ENCODE measurements around the gene GEMIN7. TPM values are rescaled to one million over a fixed set of nuclear protein-coding genes. Genes with fewer than 3 reads are reported as not detected.

Gene GEMIN7
- total and polyA plus RNA-seq, 2 donors (not counting 1 experiment from before 2014, with no cell fraction given), result 15.7 to 18.0 TPM

DNA sequence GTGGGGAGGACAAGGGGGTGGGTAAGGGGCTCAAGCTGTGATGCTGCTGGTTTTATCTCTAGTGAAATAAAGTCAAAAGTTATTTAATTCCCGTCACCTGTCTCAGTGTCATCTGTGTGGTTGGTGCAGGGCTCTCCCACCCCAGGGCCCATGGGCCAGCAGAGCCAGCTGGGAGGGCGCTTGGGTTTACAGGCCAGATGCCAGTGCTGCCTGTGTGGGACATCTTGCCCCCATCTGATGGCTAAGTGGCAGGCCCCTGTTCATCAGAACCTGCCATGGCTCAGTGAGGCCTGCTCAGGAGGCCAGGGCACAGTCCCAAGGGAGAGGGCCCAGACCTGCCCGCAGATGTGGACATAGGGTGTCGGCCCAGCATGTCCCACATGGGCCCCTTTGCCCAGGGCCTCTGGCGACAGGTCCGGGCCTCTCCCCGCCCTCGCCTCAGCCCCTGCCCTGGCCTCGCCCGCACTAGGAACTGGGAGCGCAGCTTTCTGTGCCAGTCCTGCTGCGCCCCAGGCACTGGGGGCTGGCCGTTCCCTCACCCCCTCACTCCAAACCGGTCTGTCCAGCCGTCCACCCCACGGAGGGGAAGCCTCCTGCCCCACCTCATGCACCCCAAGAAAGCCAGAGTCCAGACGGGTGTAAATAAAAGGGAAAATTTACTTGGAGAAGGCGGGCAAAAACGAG, 8.1 kb upstream of the GEMIN7 start:
- Histone ChIP-seq H3K4me3 (replicated peaks in 1 of 4; ENCODE audit: control extremely low read depth in 1 of 4, insufficient read depth in 1 of 4, low read depth in 3 of 4, low read length in 4 of 4) (no peak overlapping the region), H2AFZ (ENCODE audit: low read length) (no peak overlapping the region), H3K79me2 (ENCODE audit: control insufficient read depth, insufficient read depth, low read length) (no peaks in the 10 kb centered on the region), H3K9ac (ENCODE audit: insufficient read depth, low read length) (no peak overlapping the region), H3K27me3 (ENCODE audit: control insufficient read depth, insufficient read depth, low read length) (no peaks in the 10 kb centered on the region), H4K20me1 (ENCODE audit: control insufficient read depth, extremely low read depth, insufficient read depth, low read length) (no peaks in the 10 kb centered on the region), H3K4me2 (ENCODE audit: extremely low read depth, insufficient read depth, low read length) (no peak overlapping the region), H3K36me3 (ENCODE audit: control insufficient read depth, insufficient read depth, low read length) (peaks cover 36% of the 10 kb centered on the region), H3K4me1 (ENCODE audit: control insufficient read depth, extremely low read depth, insufficient read depth, low read length) (no peaks in the 10 kb centered on the region), H3K9me3 (ENCODE audit: control insufficient read depth, insufficient read depth, low read depth, low read length) (no peaks in the 10 kb centered on the region), H3K27ac (ENCODE audit: insufficient read depth, low read length) (no peak overlapping the region)
- no peak for DNase-seq (ENCODE audit: low read depth in 2 of 2)
- TF ChIP-seq, protein P1, sequence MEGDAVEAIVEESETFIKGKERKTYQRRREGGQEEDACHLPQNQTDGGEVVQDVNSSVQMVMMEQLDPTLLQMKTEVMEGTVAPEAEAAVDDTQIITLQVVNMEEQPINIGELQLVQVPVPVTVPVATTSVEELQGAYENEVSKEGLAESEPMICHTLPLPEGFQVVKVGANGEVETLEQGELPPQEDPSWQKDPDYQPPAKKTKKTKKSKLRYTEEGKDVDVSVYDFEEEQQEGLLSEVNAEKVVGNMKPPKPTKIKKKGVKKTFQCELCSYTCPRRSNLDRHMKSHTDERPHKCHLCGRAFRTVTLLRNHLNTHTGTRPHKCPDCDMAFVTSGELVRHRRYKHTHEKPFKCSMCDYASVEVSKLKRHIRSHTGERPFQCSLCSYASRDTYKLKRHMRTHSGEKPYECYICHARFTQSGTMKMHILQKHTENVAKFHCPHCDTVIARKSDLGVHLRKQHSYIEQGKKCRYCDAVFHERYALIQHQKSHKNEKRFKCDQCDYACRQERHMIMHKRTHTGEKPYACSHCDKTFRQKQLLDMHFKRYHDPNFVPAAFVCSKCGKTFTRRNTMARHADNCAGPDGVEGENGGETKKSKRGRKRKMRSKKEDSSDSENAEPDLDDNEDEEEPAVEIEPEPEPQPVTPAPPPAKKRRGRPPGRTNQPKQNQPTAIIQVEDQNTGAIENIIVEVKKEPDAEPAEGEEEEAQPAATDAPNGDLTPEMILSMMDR (conservative IDR thresholded peaks at IDR 0.05 in 1 of 2, IDR thresholded peaks at IDR 0.05 in 1 of 2; ENCODE audit: low read depth in 1 of 2, low read length in 2 of 2), result no peak
- TF ChIP-seq EZH2 (IDR thresholded peaks at IDR 0.05; ENCODE audit: low read length, missing control alignments), result no peak

DNA sequence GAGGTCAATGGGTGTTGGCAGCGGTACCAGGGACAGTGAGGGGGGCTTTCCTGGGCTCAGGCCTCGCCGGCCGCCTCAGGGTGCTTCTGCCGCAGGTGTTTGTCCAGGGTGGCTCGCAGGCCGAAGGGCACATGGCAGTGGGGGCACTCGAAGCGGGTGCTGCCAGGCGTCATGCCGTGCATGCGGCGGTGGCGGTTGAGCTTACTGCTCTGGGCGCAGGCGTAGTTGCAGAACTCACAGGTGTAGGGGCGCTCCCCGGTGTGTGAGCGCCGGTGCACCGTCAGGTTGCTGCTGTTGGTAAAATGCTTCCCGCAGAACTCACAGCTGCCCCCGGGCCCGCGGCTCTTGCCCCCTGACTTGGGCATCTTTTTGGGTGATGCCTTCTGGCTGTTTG, 7.5 kb upstream of the GEMIN7 start:
- no peaks in the 10 kb centered on the region for H3K27me3 ChIP-seq (ENCODE audit: control insufficient read depth, insufficient read depth, low read length)

DNA sequence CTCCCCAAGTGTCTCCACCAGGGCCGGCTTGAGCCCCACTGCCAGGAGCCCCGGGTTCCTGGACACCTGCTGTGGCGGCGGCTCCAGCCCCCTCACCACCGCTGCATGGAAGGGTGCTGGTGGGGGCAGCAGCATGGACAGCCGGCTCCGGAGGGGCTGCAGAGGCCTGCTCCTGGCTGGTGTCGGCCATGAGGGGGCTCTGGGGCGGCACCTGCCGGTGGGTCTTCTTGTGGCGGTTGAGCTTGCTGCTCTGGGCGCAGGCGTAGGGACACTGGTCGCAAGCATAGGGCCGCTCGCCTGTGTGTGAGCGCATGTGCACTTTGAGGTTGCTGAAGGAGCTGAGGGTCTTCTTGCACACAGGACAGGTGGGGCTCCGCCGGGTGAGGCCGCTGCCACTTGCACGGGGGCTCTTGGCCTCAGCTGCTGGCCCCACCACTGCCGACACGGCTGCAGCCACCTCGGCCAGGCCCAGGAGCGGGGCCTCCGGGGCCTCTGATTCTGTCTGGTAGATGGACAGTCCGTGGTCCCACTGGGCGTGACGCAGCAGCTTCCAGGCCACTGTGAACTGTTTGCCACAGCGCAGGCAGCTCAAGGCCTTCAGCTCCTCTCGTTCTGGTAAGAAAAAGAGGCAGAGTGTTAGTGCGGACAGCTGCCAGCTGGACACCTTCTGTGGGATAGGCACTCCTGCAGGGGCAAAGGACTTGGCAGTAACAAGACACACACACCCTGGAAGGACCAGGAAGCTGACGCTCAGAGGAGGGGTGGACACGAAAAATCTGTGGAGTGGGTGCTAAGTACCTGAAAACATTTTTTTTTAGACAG, 6.9 kb upstream of the GEMIN7 start:
- no peak overlapping the region for H3K27ac ChIP-seq (ENCODE audit: insufficient read depth, low read length)
- no peaks in the 10 kb centered on the region for H3K27me3 ChIP-seq (ENCODE audit: control insufficient read depth, insufficient read depth, low read length)
- H3K9me3 ChIP-seq (ENCODE audit: control insufficient read depth, insufficient read depth, low read depth, low read length), result no peaks in the 10 kb centered on the region
- H3K4me3 ChIP-seq (replicated peaks in 1 of 4; ENCODE audit: control extremely low read depth in 1 of 4, insufficient read depth in 1 of 4, low read depth in 3 of 4, low read length in 4 of 4), result no peak overlapping the region
- H3K4me2 ChIP-seq (ENCODE audit: extremely low read depth, insufficient read depth, low read length), result no peak overlapping the region
- H3K36me3 ChIP-seq (ENCODE audit: control insufficient read depth, insufficient read depth, low read length), result peaks cover 31% of the 10 kb centered on the region
- TF ChIP-seq, protein P1 (conservative IDR thresholded peaks at IDR 0.05 in 1 of 2, IDR thresholded peaks at IDR 0.05 in 1 of 2; ENCODE audit: low read depth in 1 of 2, low read length in 2 of 2), result no peak
- no peak for TF ChIP-seq EZH2 (IDR thresholded peaks at IDR 0.05; ENCODE audit: low read length, missing control alignments)
- DNase-seq (ENCODE audit: low read depth in 2 of 2), result no peak
- no peak overlapping the region for H2AFZ ChIP-seq (ENCODE audit: low read length)
- no peaks in the 10 kb centered on the region for H4K20me1 ChIP-seq (ENCODE audit: control insufficient read depth, extremely low read depth, insufficient read depth, low read length)
- H3K4me1 ChIP-seq (ENCODE audit: control insufficient read depth, extremely low read depth, insufficient read depth, low read length), result no peaks in the 10 kb centered on the region
- no peaks in the 10 kb centered on the region for H3K79me2 ChIP-seq (ENCODE audit: control insufficient read depth, insufficient read depth, low read length)
- no peak overlapping the region for H3K9ac ChIP-seq (ENCODE audit: insufficient read depth, low read length)

More for the DNA sequence above, 7.5 kb upstream of the GEMIN7 start:
- Histone ChIP-seq H3K27ac (ENCODE audit: insufficient read depth, low read length) (no peak overlapping the region), H3K36me3 (ENCODE audit: control insufficient read depth, insufficient read depth, low read length) (peaks cover 35% of the 10 kb centered on the region), H4K20me1 (ENCODE audit: control insufficient read depth, extremely low read depth, insufficient read depth, low read length) (no peaks in the 10 kb centered on the region), H3K79me2 (ENCODE audit: control insufficient read depth, insufficient read depth, low read length) (no peaks in the 10 kb centered on the region), H3K4me1 (ENCODE audit: control insufficient read depth, extremely low read depth, insufficient read depth, low read length) (no peaks in the 10 kb centered on the region), H3K4me2 (ENCODE audit: extremely low read depth, insufficient read depth, low read length) (no peak overlapping the region), H3K9ac (ENCODE audit: insufficient read depth, low read length) (no peak overlapping the region), H3K4me3 (replicated peaks in 1 of 4; ENCODE audit: control extremely low read depth in 1 of 4, insufficient read depth in 1 of 4, low read depth in 3 of 4, low read length in 4 of 4) (no peak overlapping the region), H2AFZ (ENCODE audit: low read length) (no peak overlapping the region), H3K9me3 (ENCODE audit: control insufficient read depth, insufficient read depth, low read depth, low read length) (no peaks in the 10 kb centered on the region)
- no peak for DNase-seq (ENCODE audit: low read depth in 2 of 2)
- TF ChIP-seq EZH2 (IDR thresholded peaks at IDR 0.05; ENCODE audit: low read length, missing control alignments), result no peak
- TF ChIP-seq, protein P1 (conservative IDR thresholded peaks at IDR 0.05 in 1 of 2, IDR thresholded peaks at IDR 0.05 in 1 of 2; ENCODE audit: low read depth in 1 of 2, low read length in 2 of 2), result no peak
